NT2/D1 (cell line): ENCODE results near the gene C2orf42.

Experiments used
- SUZ12 ChIP-seq: IDR thresholded peaks from 2 replicates; pipeline ENCODE4 v1.6.1; 2011; ENCODE audit not compliant: insufficient read length, insufficient read depth; ENCODE audit errors: extremely low read depth
- YY1 ChIP-seq: IDR thresholded peaks from 2 replicates; pipeline ENCODE4 v1.6.1; 2011; ENCODE audit not compliant: insufficient read length, insufficient read depth
- ZNF274 ChIP-seq: IDR thresholded peaks from 2 replicates; pipeline ENCODE4 v1.6.1; 2011; ENCODE audit warnings: mild to moderate bottlenecking, low read depth, low read length

- TF ChIP-seq ZNF274 (no peak), YY1 (no peak), SUZ12 (no peak)
These were observed 87.2 kb downstream of the C2orf42 start for GRCh38 chr2:70103531-70104061.
